Left lobe of liver (tissue), 2 donors: ENCODE data around the gene MAST4. TPM values are rescaled to one million over a fixed set of nuclear protein-coding genes. Genes with fewer than 3 reads are reported as not detected.
A peak's percentile ranks its signal among the peaks of the same experiment; 100 is the strongest.

ENCODE experiments used
- ATAC-seq: fragments of 200-7000 bp; cut with Tn5 transposase; one replicate; pipeline ENCODE4 v1.9.1; 2020; ENCODE audit warnings: mild to moderate bottlenecking, moderate library complexity
- DNase-seq: peaks from one replicate; pipeline ENCODE4 v3.0.0-alpha.2; 2020; ENCODE audit warnings: low spot score
- total RNA-seq: library from RNA; stranded (reverse); gene quantifications from one replicate; pipeline ENCODE4 v1.2.1, GENCODE V29; 2021
- donor health status: DM: no; HTN: no; CAD: no; lungs with moderate emphysema.
- donor health status: DM: no; HTN: yes; CAD: no.

MAST4 gene
- total RNA-seq, 1 donor from 2014 or later: 21.5 TPM

- ATAC-seq: peak; percentile 56
- no peak for DNase-seq
Measured at GRCh38 chr5:67058998-67059743, 463.0 kb downstream of the MAST4 start.

DNA sequence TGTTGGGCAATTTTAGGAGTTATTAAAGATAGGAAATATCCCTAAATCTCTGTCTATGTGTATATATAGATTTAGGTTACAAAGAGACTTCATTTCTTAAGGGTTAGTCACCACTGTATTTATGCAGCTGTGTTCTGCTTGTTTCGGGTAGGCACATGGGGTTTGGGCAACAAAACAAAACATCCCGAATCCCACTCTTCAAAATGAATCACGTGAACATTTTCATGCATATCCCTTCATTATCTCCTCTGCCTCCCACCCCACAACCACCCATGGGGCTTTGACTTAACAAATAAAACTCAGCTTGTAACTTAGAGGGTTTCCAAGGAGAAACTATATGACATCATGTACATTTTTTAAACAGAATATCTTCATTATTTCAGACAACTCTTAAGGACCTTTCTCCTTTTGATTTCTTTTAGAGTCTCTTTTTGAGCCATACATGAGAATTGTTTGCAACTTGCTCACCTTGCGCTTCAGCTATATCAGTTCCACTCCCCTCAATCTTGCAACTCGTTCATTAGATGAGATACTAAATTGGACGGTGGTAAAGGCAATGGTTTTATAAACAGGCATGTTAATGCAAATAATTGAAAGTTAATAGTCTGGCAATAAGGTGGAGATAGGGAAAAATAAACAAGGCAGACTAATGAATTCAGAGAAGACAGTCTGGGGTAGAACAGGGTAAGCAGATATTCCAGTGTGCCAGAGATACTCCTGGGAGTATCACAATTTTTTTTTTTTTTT is 463.7 kb downstream of the MAST4 start:
- DNase-seq (no peak), ATAC-seq (no peak)

DNA sequence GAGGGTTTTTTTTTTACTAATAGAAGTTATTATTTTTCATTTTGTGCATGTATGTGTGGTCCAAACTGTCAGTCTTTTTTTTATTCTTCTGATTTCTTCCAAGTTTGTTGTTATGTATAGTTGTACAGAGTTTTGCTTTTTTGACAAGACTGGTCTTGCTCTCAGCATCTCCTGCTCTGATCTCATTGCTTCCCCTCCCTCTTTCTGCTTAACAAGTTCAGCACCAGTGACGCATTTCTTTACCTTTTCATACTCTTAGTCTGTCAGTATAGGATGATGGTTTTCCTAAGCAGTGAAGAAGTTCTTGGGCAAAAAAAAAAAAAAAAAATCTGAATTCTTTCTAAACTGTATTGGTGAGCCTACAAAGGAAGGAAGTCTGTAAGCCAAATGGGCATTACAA is 465.3 kb downstream of the MAST4 start:
- DNase-seq (no peak), ATAC-seq (no peak)

DNA sequence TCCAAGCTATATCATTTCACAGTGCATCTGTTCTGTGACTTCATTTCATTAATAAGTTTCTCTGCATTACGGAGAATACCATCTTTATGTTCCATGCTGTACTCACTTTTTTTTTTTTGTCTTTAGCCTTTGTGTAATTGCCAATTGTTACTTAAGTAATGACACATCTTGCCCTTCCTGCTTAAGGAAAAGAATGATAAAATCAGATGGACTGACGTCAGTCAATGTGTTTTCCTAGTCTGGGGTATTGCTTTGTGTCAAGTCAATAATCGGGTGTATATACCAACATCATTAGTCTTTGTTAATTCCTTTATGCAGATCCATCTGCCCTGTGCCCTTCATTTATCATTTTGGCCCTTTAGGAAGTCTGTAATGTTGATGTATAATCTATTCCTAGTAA is 466.9 kb downstream of the MAST4 start:
- DNase-seq (no peak), ATAC-seq (no peak)

DNA sequence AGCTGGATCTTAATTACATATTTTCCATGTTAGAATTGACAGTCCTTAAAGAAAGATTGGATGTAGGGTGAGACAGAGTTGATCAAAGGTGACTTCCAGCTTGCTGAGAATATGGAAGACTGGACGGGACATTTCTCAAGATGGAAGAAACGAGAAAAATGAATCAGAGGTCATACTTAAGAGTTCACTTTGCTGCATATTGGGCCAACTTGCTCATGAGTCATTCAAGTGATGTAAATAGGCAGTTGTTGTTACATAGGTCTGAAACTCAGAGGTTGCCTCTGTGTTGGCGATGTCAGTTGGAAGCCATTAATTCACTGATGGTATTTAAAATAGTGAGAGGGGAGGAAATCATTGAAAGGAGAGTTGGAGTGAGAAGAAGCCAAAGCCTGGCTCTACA is 467.6 kb downstream of the MAST4 start:
- ATAC-seq: no peak
- DNase-seq: no peak

DNA sequence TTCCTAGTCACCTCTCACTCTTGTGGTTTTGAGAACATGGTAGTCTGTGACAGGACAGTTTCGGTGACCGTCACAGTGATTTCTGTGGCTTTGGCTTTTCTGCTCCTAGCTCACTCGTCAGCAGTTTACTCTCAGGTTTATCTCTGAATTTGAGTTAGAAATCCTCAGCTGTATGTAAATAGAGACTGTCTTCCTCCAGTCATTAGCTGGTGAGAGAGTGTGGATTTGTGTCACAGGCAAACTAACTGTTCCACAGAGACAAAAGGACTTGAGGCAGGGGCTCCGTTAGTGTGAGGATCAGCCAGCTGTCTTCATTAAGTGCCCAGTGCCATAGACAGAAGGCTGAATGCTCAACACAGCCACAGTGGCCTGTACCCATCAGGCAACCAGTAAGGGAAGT is 469.0 kb downstream of the MAST4 start:
- ATAC-seq (no peak), DNase-seq (no peak)

DNA sequence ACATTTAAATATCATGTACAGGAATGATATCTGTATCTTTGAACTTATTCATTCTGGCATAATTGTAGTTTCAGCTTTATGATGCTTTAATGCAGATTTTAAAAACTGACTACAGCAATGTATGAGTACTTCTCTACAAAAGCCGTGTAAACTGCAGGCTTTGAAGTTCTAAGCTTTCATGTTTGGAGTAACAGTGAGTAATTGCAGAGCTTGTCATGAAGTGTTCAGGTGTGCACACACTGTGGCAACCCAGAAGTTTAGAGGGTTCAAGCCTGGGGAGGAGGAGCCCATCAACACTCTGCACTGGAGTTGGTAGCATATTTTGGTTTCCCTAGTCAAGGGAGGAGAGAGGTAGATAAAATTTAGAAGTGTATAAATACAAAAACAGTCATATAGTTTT is 469.5 kb downstream of the MAST4 start:
- ATAC-seq (no peak), DNase-seq (no peak)

GRCh38 chr5:67066815-67067214 is 470.6 kb downstream of the MAST4 start:
- no peak for DNase-seq
- ATAC-seq: no peak

DNA sequence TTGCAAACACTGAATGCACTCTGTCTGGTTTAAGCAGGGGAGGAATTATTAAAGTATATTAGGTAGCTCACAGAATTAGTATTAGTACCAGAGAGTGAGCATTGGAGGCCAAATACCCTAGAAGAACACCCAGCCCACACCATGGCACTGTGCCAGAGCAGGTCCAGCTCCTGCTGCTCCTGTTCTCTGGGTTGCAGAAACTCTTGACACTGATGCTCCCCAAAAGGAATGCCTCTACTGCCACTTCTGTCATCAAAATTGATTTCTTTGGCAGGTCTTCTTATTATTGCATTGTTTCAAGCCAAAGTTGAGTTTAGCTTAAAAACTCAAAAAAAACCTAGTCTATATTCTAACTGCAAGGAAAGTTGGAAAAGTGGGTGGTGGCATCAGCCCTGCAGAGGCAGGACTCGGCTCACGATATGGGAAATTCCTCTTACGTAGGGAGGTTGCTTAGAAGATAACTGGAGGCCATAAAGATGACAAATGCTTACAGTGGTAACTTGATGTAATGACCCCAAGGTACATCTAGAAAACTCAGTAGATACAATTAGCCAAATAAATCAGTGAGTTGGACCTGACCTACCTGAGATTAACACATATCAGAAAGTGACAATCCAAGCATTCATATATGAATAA is 477.0 kb downstream of the MAST4 start:
- no peak for ATAC-seq
- DNase-seq: no peak

DNA sequence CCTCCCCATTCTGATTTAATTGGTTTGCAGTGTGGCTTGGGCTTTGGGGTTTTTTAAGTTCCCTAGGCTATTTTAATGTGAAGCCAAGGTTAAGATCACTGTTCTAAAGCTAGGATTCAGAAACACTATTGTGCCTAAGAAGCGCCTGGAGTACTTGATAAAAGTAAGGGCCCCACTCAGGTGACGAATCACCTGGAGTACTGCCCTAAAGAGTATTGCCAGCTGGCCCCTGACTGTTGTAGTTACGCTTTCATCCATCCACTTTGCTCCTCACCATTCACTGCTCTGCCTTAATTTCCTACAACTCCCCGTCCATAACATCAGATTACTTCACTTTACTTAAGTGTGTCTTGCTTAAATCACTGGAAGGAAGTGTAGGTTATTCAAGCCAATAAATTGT is 481.1 kb downstream of the MAST4 start:
- ATAC-seq: no peak

GRCh38 chr5:67081261-67081660 is 485.1 kb downstream of the MAST4 start:
- no peak for ATAC-seq
- DNase-seq: no peak

More for the DNA sequence above, 481.1 kb downstream of the MAST4 start:
- DNase-seq: no peak

DNA sequence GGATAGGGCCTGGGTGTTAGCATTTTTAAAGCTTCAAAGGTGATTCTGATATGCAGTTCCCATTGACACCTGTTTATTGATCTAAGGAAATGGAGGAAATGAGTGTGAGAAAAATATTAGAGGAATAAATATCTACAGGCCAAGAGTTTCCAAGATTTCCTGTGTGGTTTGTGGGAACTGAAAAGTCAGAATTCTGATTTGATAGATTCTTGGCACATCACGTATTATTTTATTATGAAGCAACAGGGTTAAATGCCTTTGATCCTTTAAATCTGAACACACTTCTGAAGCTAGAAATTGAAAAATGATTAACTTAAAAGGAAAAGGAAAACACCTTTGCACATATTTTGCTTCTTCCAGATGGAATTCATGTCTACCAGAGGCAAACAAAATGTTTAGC is 486.7 kb downstream of the MAST4 start:
- DNase-seq: no peak
- ATAC-seq: no peak

DNA sequence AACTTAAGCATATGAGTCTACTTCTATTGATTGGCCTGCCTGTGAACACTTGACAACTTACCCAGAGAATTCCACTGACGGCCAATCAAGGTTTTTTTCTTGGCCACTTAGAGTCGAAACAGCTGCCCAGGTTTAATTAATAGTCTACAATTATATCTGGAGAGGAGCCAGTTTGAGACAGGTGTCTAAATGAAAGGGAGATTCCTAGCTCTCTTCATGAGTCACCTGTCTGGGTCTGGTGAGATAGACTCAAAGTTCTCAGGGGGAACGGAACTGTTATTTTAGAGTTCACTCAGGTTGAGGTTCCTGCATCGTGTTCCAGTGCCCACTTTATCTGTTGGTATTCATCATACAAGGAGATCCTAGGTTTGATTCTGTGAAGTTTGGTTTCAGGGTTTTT is 489.4 kb downstream of the MAST4 start:
- ATAC-seq: no peak
- DNase-seq: no peak

GRCh38 chr5:67089200-67089725 is 493.1 kb downstream of the MAST4 start:
- ATAC-seq (peak; percentile 82), DNase-seq (no peak)

DNA sequence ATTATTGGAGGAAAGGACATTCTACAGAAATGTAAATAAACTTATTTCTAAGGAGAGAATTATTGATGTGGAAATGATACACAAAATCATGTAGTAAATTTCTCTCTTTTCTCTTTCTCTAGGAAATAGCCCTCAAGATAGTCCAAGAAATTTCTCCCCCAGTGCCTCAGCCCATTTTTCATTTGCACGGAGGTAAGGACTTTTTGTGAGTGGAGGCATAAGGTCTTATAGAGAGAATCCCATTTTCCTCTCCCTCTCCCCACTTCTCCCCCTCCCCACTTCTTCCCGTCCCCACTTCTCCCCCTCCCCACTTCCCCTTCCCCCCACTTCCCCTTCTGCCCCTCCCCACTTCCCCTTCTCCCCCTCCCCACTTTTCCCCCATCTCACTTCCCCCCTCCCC is 493.8 kb downstream of the MAST4 start:
- DNase-seq: no peak
- no peak for ATAC-seq

- ATAC-seq: no peak
- DNase-seq: no peak
Measured at GRCh38 chr5:67090593-67090992, 494.4 kb downstream of the MAST4 start.

GRCh38 chr5:67092535-67092934 is 496.3 kb downstream of the MAST4 start:
- ATAC-seq (no peak), DNase-seq (no peak)

- no peak for ATAC-seq
Measured at GRCh38 chr5:67093279-67093678, 497.1 kb downstream of the MAST4 start.

GRCh38 chr5:67094476-67095300 is 498.5 kb downstream of the MAST4 start:
- peak; percentile 48 for ATAC-seq
- no peak for DNase-seq

More at GRCh38 chr5:67093279-67093678, 497.1 kb downstream of the MAST4 start:
- no peak for DNase-seq

- peak; percentile 97 for ATAC-seq
Measured at GRCh38 chr5:67095346-67096171, 499.4 kb downstream of the MAST4 start.

More at GRCh38 chr5:67095346-67096171, 499.4 kb downstream of the MAST4 start:
- DNase-seq: peak; percentile 86
